Measurements from ENCODE around the gene GHRH. TPM values are rescaled to one million over a fixed set of nuclear protein-coding genes. Genes with fewer than 3 reads are reported as not detected.

Gene GHRH
- total RNA-seq, 1 donor from 2014 or later = not detected

DNA sequence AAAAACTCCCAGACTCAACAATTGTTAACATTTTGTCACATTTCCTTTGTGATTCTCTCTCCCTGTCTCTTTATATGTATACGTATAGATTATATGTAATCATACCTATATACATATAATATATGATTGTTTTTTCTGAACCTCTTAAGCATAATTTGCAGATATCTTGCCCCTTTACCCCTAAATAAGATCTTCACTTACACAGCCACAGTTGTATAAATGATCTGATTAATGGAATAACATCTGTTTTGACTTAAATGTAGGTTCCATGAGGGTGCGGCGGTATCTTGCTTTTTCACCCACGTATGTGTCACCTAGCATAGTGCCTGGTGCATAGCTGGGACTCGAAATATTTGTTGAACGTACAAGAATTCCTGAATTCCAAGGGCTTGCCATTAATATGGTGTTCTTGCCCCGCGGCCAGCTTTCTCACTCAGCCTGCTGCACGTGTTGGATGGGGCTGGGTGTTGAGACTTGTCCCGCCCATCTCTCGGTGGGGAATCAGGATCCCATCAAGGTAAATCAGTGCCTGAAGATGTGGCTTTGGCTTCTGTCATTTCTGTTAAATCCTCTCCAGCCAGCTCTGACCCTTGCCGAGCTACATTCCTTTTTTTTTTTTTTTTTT is 17.5 kb upstream of the GHRH start:
- TF ChIP-seq POLR2A (IDR thresholded peaks at IDR 0.05) (no peak), POLR2AphosphoS5 (IDR thresholded peaks at IDR 0.05; ENCODE audit: insufficient read depth in 1 of 2, low read depth in 1 of 2) (no peak)
- TF ChIP-seq, protein P1, sequence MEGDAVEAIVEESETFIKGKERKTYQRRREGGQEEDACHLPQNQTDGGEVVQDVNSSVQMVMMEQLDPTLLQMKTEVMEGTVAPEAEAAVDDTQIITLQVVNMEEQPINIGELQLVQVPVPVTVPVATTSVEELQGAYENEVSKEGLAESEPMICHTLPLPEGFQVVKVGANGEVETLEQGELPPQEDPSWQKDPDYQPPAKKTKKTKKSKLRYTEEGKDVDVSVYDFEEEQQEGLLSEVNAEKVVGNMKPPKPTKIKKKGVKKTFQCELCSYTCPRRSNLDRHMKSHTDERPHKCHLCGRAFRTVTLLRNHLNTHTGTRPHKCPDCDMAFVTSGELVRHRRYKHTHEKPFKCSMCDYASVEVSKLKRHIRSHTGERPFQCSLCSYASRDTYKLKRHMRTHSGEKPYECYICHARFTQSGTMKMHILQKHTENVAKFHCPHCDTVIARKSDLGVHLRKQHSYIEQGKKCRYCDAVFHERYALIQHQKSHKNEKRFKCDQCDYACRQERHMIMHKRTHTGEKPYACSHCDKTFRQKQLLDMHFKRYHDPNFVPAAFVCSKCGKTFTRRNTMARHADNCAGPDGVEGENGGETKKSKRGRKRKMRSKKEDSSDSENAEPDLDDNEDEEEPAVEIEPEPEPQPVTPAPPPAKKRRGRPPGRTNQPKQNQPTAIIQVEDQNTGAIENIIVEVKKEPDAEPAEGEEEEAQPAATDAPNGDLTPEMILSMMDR (IDR thresholded peaks at IDR 0.05) = no peak
- no peak overlapping the region for H3K27ac ChIP-seq
- no peaks in the 10 kb centered on the region for H3K9me3 ChIP-seq
- peaks cover 11% of the 10 kb centered on the region for H3K4me1 ChIP-seq
- H3K4me3 ChIP-seq = no peak overlapping the region
- intact Hi-C loops (cut with DNase I) = no loop called here
- H3K36me3 ChIP-seq = no peaks in the 10 kb centered on the region
- DNase-seq (ENCODE audit: extremely low spot score in 2 of 2) = no peak
- H3K27me3 ChIP-seq = no peaks in the 10 kb centered on the region

DNA sequence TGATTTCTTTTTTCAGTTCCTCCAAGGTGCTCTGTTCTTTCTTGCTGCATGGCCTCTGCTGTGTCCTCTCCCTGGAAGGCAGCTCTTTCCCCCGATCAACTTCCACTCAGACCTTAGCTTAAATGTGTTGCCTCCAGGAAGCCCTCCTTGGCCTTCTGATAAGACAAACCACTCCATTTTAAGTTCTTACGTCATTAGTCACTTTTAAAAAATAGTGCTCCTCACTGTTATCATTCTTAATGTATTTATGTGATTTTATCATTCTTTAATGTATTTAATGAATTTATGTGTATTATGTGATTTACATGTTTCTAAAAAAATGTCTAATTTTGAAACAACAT is 15.6 kb upstream of the GHRH start:
- Histone ChIP-seq H3K9me3 (no peaks in the 10 kb centered on the region), H3K36me3 (no peaks in the 10 kb centered on the region), H3K4me3 (no peak overlapping the region), H3K27me3 (no peaks in the 10 kb centered on the region), H3K27ac (peak overlapping the region; percentile 69), H3K4me1 (peaks cover 11% of the 10 kb centered on the region)
- TF ChIP-seq, protein P1 (IDR thresholded peaks at IDR 0.05) = no peak
- TF ChIP-seq POLR2AphosphoS5 (IDR thresholded peaks at IDR 0.05; ENCODE audit: insufficient read depth in 1 of 2, low read depth in 1 of 2) (no peak), POLR2A (IDR thresholded peaks at IDR 0.05) (no peak)
- no peak for DNase-seq (ENCODE audit: extremely low spot score in 2 of 2)
- intact Hi-C loops (cut with DNase I) = no loop called here

DNA sequence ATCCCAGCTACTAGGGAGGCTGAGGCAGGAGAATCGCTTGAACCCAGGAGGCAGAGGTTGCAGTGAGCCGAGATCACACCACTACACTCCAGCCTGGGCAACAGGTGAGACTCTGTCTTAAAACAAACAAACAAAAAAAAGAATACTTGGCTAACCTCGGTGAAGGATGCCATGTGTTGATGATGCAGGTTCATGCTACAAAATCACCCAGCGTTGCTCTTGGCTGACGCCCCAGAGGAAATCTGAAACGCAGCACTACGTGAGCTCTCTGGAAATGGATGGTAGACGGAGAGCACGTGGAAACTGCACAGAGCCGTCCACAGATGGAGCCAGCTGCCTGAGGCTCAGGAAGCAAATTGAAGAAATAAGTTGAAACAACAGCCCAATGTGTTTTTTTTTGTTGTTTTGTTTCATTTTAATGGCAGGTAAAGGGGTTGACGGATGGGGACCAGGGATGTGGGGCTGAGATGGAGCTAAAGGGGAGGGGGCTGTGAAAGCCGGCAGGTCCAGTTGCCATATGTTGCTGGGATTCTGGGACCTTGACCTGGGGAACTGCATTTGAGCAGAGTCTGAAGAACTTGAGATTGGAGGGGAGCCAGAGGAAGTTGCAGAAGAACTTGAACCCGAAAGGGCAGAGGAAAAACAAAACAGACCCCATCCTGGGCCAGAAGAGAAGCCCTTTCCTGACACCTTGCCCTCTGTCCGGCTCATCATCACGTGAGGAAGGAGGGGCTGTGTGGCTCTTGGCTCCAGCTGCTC is 15.1 kb upstream of the GHRH start:
- Histone ChIP-seq H3K9me3 (no peaks in the 10 kb centered on the region), H3K4me3 (no peak overlapping the region), H3K4me1 (peaks cover 11% of the 10 kb centered on the region), H3K36me3 (no peaks in the 10 kb centered on the region), H3K27me3 (no peaks in the 10 kb centered on the region), H3K27ac (peak overlapping the region; percentile 69)
- DNase-seq (ENCODE audit: extremely low spot score in 2 of 2) = no peak
- intact Hi-C loops (cut with DNase I) = no loop called here
- no peak for TF ChIP-seq POLR2AphosphoS5 (IDR thresholded peaks at IDR 0.05; ENCODE audit: insufficient read depth in 1 of 2, low read depth in 1 of 2)
- TF ChIP-seq, protein P1 (IDR thresholded peaks at IDR 0.05) = no peak
- no peak for TF ChIP-seq POLR2A (IDR thresholded peaks at IDR 0.05)

DNA sequence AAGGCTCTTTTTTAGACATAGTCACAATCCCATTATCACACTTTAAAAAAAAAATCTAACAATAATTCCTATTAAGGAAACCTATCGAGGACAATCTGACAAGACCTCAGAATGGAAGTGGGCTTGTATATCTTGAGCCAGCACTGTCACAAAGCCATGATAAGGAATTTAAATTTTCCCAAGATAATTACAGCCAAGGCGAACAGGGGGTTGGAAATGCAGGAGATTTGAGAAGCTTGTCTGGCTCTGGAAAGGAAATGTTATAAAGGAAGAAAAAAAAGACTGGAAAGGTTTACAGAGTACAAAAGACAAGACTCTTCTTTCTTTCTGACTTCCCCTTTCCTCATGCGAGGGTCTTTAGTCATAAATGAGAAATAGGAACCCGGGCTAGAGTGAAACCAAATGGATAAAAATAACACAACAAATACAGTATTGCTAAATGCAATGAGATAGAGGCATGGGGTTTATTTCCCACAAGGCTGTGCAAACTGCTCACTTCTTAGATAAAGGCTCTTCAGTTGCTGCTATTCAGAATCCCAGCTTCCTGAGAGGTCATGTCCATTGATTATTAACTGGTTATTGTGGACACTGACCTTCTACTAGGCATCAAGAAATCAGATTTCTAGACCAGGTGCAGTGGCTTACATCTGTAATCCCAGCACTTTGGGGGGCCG is 13.4 kb upstream of the GHRH start:
- H3K9me3 ChIP-seq = no peaks in the 10 kb centered on the region
- TF ChIP-seq POLR2A (IDR thresholded peaks at IDR 0.05) = no peak
- no peak for TF ChIP-seq POLR2AphosphoS5 (IDR thresholded peaks at IDR 0.05; ENCODE audit: insufficient read depth in 1 of 2, low read depth in 1 of 2)
- TF ChIP-seq, protein P1 (IDR thresholded peaks at IDR 0.05) = no peak
- no peak overlapping the region for H3K4me3 ChIP-seq
- no peaks in the 10 kb centered on the region for H3K27me3 ChIP-seq
- DNase-seq (ENCODE audit: extremely low spot score in 2 of 2) = no peak
- peaks cover 13% of the 10 kb centered on the region for H3K4me1 ChIP-seq
- intact Hi-C loops (cut with DNase I) = loop anchor here (5.0 kb wide), 1 partner anchor 257 kb away; no protein-coding TSS in a partner anchor
- H3K27ac ChIP-seq = no peak overlapping the region
- no peaks in the 10 kb centered on the region for H3K36me3 ChIP-seq

Data from vagina (tissue), 2 donors.